Measurements from ENCODE around the gene GZF1.
"Not testable (repeated sequence)": the region's sequence is repeated elsewhere in the genome, so short reads cannot be mapped to it uniquely, and the experiment has no call there.

The GZF1 gene

DNA sequence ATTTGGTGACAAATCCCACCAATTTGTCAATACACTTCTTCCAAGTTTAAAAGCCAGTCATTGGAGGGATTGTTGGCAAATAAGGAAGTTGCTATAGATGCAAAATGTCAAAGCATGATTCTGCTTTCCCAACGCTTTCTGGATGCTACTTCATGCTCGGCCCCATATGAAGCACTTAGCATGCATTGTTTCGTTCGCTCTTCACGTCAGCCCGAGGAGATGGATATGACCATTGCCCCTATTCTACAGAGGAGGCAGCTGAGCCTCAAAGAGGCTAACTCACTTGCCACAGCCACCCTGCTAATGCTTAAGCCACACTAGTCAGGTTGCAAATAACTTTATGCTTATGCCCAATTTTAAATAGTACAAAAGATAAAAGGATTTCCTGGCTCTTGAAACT lies 14.2 kb upstream of the GZF1 start:
- no peak for FAIRE-seq

DNA sequence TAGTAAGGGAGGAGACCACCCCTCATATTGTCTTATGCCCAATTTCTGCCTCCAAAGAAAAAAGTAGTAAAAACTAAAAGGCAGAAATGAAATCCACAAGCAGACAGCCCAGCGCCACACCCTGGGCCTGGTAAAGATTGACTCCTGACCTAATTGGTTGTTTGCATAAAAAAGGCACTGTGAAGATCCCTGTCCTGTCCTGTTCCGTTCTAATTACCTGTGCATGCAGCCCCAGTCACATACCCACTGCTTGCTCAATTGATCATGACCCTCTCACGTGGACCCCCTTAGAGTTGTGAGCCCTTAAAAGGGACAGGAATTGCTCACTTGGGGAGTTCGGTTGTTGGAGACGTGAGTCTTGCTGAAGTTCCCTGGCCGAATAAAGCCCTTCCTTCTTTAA lies 13.5 kb upstream of the GZF1 start:
- not testable (repeated sequence) for FAIRE-seq

DNA sequence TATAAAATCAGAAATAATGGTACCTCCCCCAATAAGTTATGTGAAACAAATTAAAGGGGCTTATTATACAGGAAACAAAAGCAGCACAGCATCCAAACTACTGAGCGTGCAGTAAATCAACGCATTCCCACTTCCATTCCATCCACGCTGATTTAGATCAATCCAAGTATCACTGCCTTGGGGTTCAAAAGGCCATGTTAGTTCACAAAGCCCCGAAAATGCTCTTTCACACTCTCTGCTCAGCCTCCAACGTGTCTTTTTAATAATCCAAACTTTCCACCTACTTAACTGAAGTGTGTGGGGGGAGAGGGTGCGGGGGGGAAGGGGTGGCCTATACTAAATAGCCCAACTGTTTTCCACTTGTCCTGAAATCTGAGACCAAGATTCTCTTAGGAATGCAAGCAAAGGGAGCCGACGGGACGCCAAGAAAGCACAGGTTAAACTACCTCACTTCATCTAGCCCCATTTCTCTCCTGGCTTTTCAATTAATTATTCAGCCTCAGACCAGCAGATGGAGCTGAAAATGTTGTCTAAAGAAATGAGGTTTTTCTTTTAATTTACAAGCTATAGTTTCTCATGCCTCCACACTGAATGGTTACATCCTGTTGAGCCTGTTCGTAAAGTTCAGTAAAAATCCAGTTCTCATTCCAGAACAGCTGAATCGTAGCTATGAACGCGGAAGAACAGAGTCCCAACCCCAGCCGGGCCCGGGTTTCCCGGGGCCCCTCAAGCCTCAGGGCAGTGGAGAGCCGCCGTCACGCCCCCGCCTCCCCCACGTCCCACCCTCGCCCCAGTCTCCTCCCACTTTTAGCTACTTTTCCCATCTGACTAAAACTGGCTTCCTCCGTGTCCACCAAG lies 12.4 kb upstream of the GZF1 start:
- no peak for FAIRE-seq

DNA sequence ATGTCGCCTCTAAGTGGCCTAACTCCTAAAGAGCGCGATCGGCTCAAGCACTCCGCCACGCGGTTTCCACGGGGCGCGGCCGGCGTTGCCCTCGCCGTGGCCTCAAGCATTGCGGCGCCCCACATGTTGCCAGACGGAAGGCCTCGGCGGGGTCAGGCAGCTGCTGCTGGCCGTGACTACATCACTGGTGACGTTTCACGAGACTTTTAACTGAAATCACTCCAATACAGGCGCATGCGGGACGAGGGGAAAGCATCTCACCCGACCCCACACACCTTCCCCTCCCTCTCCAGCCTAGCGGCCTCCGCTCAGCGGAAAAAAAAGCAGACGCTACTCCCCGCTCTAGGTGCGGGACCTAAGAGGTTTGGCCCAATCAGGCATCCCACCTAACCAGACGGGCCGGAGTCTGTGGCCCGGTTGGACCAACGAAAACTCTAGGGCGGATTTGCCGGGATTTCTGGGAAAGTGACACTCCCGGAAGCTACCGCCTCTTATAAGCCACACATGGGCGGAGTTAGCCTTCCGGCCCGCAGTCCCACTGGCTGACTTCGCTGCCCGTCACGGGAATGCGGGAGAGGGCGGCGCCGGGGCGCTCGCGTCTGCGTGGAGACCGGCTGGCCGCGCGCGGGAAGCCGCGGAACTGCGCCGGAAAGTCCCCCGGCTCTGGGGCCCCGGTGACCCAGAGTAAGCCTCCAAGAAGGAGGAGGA lies 11.6 kb upstream of the GZF1 start, which contains the start of gene NXT1:
Gene NXT1 (plus strand): TSS at position 596 of the 708 bp plus-strand sequence. CDS start 3,251 bp downstream, outside the sequence.
- FAIRE-seq, result peak; percentile 98

DNA sequence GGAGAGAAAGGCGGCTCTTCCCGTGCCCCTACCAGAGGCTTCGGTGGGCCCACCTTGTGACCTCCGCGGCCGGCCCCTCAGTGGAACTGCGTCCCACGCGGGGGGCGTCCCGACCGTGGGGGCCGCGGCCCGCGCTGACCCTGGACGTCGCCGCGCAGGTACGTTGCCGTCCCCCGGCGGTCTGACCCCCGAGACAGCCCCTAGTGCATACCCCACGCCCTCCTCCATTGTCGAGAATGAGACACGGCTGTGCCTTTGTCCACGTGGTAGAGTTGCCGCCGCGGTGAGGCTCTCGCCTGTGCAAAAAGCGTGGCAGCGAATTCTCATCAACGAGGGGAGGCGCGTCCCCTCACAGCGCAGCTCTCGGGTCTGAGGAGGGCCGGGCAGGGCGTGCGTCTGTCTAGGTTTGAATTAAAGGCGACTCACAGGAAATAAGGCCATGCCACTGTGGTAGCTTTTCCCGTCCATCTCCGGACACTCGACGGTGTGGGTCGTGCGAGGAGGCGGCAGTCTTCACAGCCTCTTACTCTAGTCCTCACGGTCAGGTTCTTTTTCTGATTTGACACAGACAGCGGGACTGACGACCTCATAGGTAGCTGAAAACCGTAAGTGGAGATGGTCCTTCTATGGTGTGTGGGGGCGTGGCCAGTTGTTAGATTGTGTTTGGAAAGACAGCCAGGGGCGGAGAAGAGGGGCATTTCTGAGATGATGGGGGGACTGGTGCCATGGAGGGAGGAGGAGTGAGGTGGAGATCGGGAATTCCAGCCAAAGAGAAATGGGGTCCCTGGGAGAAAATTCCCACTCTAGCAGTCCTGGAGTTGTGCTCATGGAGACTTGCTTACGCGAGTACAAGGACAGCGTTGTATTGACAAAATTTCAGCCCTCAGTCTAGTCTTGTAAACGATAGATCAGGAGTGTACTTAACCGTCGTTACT lies 10.8 kb upstream of the GZF1 start:
- no peak for FAIRE-seq

DNA sequence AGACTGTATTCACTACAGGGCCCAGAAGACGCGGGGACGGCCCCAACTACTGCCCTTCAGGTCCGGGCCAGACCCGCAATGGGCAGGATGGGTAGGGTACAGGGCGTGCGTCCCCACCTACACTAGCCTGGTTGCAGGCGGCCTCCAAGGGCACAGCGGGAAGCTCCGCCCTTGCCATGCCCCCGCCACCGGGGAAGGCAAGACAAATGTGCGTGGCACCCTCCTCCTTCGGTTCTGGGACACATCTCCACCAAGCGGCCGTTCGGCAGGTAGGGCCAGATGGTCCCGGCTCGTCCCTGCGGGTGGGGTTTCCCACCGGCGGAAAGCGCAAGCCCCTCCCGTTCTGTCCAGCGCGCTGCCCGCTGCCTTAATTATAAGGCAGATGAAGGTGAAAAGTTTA lies 5.8 kb upstream of the GZF1 start:
- no peak for FAIRE-seq

- peak; percentile 95 for FAIRE-seq
Observed at GRCh38 chr20:23357767-23358562, 4.0 kb upstream of the GZF1 start.

DNA sequence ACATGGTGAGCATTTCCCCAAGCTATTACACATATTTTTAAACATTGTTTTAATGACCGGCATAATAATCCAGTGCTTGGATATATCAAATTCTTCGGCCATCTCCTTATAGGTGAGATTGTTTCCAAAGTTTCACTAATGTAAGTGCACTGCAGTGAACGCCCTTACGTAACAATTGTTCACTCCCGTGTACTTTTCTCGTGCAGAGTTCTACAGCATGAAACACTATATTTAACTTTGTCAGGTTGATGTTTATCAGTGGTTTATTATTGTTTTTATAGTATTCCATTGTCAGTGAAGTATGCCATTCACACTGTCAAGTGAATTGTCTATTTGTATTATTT lies 3.4 kb upstream of the GZF1 start:
- no peak for FAIRE-seq

DNA sequence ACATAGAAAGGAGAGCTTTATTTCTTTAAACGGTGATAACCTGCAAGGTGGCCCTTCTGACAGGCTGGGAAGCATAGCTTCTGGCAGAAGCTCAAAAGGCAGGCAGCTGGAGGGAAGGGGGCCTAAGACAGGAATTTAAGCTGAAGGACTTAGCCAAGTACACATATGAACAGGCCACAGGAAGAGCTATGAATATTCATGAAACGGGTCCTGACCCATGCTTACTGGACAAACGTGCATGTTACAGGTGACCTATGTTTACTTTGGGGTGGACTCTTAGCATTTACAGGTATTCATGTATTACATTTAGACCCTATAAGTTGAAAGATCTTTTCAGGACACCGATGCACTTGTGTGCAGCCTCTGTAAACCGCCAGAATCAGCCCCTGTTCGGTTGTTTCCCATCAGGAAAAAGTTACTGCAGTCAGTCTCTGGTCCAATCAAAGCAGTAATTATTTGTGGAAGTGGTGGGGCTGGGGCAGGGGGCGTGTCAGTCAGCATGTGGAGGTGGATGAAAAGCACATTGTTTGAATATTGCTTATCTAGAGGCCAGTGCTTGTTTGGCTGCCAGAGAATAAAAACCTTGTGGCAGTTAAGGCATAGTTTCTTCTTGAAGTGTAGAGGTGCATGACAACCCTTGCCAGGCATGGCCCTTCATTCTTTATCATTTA lies 2.9 kb upstream of the GZF1 start:
- FAIRE-seq, result no peak

- no peak for FAIRE-seq
Observed at GRCh38 chr20:23360531-23360930, 1.5 kb upstream of the GZF1 start.

GRCh38 chr20:23361119-23361475 lies 885 bp upstream of the GZF1 start:
- FAIRE-seq, result no peak

DNA sequence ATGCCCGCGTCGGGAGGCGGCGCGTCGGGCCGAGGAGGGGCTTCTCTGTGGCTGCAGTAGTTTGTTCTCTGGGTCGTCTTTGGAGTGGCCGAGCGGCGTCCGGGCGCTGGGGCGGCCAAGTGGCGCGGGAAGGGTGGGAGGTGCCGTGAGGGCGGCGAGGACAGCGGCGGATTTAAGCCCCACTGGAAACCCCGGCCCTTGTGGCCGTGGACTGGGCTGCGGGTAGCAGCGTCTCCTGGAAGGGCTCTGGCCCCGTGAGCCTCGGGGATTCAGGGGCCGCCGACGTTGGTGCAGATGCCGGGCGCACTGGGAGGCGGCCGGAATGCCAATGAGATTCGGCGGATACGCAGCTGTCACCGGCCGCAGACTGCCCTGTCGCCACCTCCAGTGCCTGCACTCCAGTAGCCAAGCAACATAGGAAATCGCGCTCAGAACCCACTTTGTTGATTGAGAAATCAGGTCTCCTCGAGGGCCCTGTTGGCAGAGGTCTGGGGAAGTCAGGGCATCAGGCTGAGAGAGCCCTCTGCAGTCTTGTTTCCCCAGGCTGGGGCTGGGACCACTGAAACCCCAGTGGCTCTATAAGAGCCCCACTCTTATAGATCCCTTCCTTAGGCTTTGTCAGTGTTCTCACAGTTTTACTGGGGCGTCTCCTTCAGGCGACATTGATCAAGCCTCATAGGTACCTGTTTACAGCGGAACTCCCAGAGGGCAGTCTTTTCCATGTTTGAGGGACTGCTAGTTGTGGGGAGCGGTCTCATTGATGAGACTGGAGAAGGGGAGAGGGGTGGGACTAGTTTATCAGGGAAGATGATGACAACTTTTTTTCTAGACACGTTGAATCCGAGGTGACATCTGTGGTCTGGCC lies 642 bp downstream of the GZF1 start:
- no peak for FAIRE-seq

DNA sequence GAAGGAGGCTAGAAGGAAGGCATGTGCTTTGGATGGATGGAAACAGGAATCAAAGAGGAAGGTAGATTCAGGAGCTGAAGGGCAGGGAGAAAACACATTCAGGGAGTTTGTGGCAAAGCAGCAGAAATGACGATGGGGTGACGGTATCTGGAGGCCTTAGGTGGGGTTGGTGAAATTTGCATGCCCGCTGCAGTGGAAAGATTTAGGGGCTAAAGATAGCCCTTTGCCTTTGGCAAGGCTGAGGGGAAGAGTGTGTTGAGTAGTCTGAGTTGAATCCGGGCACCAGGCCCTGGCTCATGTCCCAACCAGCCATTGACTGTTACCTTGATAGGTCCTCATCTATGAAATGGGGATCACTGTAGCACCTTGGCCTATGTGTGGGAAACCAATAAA lies 1.3 kb downstream of the GZF1 start:
- no peak for FAIRE-seq

DNA sequence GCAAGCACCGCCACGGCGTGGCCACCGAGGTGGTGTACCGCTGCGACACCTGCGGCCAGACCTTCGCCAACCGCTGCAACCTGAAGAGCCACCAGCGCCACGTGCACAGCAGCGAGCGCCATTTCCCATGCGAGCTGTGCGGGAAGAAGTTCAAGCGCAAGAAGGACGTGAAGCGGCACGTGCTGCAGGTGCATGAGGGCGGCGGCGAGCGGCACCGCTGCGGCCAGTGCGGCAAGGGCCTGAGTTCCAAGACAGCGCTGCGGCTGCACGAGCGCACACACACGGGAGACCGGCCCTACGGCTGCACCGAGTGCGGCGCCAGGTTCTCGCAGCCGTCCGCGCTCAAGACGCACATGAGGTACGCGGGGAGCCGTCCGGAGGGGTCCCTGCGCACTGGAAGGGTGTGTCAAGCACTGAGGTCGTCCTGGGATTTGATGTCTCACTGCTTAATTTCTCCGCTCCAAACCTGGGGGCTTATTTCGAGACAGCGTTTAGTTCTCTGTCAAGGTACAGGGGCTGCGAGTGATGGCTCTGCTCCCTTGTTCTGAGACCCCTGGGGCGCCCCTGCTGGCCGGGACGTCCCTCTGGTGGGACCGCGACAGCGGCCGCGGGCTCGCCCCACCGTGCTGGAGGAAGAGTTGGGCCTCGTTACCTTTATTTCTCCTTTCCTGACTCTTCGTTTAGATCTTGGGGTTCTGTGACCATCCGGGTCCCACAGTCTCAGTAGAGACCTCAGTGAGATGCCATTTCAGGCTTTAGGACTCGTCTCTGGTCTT lies 3.6 kb downstream of the GZF1 start:
- FAIRE-seq, result no peak

- no peak for FAIRE-seq
Observed at GRCh38 chr20:23366384-23366783, 4.4 kb downstream of the GZF1 start.

- FAIRE-seq, result no peak
Observed at GRCh38 chr20:23367770-23368169, 5.8 kb downstream of the GZF1 start.

GRCh38 chr20:23368316-23369071 lies 6.5 kb downstream of the GZF1 start:
- no peak for FAIRE-seq

DNA sequence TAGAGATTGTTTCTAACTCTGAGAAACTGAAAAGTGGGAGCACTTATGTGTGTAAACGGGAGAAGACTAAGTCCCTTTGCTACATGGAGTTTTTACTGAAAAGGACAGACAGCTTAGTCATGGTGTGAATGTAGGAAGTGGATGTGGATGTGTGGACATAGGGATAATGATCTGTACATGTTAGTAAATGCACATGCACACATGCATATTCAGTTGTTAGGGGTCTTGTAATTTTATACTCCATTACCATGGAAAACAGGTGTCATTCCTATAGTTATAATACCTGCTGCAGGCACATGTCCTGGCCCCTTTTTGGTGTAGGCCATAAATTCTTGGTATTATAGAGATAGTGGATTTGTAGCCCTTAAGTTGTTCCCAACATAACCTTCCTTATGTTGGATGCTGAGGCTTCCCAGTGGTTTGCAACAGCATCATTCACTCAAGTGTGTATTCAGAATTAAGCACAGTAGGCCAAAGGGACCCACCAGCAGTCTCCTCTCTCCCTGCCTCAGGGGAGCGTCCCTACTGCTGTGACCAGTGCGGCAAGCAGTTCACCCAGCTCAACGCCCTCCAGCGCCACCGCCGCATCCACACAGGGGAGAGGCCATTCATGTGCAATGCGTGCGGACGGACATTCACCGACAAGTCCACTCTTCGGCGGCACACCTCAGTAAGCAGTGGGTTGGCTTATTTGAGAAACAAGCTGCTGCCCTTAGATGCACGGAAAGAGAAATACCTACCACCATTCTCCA lies 7.3 kb downstream of the GZF1 start:
- no peak for FAIRE-seq

GRCh38 chr20:23370274-23370673 lies 8.3 kb downstream of the GZF1 start:
- FAIRE-seq, result no peak
